Measurements from ENCODE around the gene SETD2. TPM values are rescaled to one million over a fixed set of nuclear protein-coding genes. Genes with fewer than 3 reads are reported as not detected.

SETD2 gene
- polyA plus RNA-seq, 1 of the 3 experiments (the other 2 are of a cell fraction): 12.1 TPM

DNA sequence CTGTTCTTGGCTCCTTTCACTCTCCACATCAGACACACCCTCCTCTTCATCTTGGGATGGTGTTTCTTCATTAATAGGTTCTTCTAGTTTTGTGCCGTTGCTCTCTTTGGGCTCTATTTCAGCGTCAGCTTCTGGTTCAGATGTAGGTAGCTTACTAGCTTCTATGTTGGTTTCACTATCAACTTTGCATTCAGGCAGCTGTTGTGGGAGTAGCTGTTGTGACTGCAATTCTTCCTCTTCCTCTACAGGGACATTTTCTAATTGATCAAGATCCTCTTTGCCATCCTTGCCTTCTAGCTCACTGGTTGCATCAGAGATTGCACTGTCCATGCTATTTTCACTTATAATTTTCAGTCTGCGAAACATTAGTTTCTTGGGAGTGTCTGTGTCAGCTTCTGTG, 80.1 kb downstream of the SETD2 start:
- H2AFZ ChIP-seq (ENCODE audit: low read depth): no peak overlapping the region
- H3F3A ChIP-seq (replicated peaks; ENCODE audit: insufficient read depth): peaks cover 2% of the 10 kb centered on the region
- H3K4me2 ChIP-seq: no peak overlapping the region
- no peak overlapping the region for H3K9ac ChIP-seq
- H3K9me2 ChIP-seq: no peaks in the 10 kb centered on the region
- 100% methylated on average over 3 of the region's 3 CpGs for WGBS (ENCODE audit: low lambda C conversion rate)
- POLR2A ChIA-PET: no interaction called here
- H3K36me3 ChIP-seq (replicated peaks in 1 of 2; ENCODE audit: control insufficient read depth in 1 of 2, insufficient read depth in 2 of 2, low read length in 1 of 2): peaks cover 75 to 77% of the 10 kb centered on the region in 2 experiments
- H3K79me2 ChIP-seq (ENCODE audit: insufficient read depth): peaks cover 70% of the 10 kb centered on the region
- CTCF ChIA-PET: interaction anchor here (0.5 to 1.4 kb wide), 2 partner anchors 12 to 799 kb away, joined by 3 read pairs; no protein-coding TSS in a partner anchor
- H4K20me1 ChIP-seq (ENCODE audit: insufficient read depth): peaks cover 2% of the 10 kb centered on the region; the same call in 1 of the 2 replicates
- H3K27ac ChIP-seq (ENCODE audit: low read depth in 2 of 2, low read length in 1 of 2): no peak overlapping the region; a peak in 1 of 4 replicates
- H3K27me3 ChIP-seq (ENCODE audit: insufficient read depth): no peaks in the 10 kb centered on the region
- TF ChIP-seq ZBTB33 (IDR thresholded peaks at IDR 0.05; ENCODE audit: borderline replicate concordance, low read depth): no peak
- peaks cover 0 to 6% of the 10 kb centered on the region in 2 experiments; a peak in 1 of 4 replicates for H3K4me1 ChIP-seq (ENCODE audit: control insufficient read depth in 1 of 2, insufficient read depth in 2 of 2, low read depth in 1 of 2, low read length in 1 of 2)
- DNase-seq: no peak
- no peak overlapping the region for H3K4me3 ChIP-seq (ENCODE audit: low read depth in 2 of 2, low read length in 1 of 2)
- no peaks in the 10 kb centered on the region for H3K9me3 ChIP-seq

GRCh38 chr3:47082519-47082918, 81.4 kb downstream of the SETD2 start:
- no peak for DNase-seq
- no peaks in the 10 kb centered on the region for H3K9me2 ChIP-seq
- no peaks in the 10 kb centered on the region for H3K9me3 ChIP-seq
- peaks cover 0 to 6% of the 10 kb centered on the region in 2 experiments; a peak in 1 of 4 replicates for H3K4me1 ChIP-seq (ENCODE audit: control insufficient read depth in 1 of 2, insufficient read depth in 2 of 2, low read depth in 1 of 2, low read length in 1 of 2)
- H2AFZ ChIP-seq (ENCODE audit: low read depth): no peak overlapping the region
- TF ChIP-seq NRF1 (IDR thresholded peaks at IDR 0.05; ENCODE audit: low read depth, low read length): no peak
- 95% methylated on average over 1 of the region's 1 CpG for WGBS (ENCODE audit: low lambda C conversion rate)
- no peaks in the 10 kb centered on the region for H3F3A ChIP-seq (replicated peaks; ENCODE audit: insufficient read depth)
- H3K27ac ChIP-seq (ENCODE audit: low read depth in 2 of 2, low read length in 1 of 2): no peak overlapping the region; a peak in 1 of 4 replicates
- no peak overlapping the region for H3K4me3 ChIP-seq (ENCODE audit: low read depth in 2 of 2, low read length in 1 of 2)
- peaks cover 68 to 76% of the 10 kb centered on the region in 2 experiments for H3K36me3 ChIP-seq (replicated peaks in 1 of 2; ENCODE audit: control insufficient read depth in 1 of 2, insufficient read depth in 2 of 2, low read length in 1 of 2)
- H4K20me1 ChIP-seq (ENCODE audit: insufficient read depth): peaks cover 2% of the 10 kb centered on the region; the same call in 1 of the 2 replicates
- POLR2A ChIA-PET: no interaction called here
- CTCF ChIA-PET: interaction anchor here (0.8 to 1.4 kb wide), 2 partner anchors 13 to 148 kb away, joined by 3 read pairs; no protein-coding TSS in a partner anchor
- no peak overlapping the region for H3K9ac ChIP-seq
- no peak overlapping the region for H3K4me2 ChIP-seq
- H3K79me2 ChIP-seq (ENCODE audit: insufficient read depth): peaks cover 70% of the 10 kb centered on the region
- H3K27me3 ChIP-seq (ENCODE audit: insufficient read depth): no peaks in the 10 kb centered on the region

DNA sequence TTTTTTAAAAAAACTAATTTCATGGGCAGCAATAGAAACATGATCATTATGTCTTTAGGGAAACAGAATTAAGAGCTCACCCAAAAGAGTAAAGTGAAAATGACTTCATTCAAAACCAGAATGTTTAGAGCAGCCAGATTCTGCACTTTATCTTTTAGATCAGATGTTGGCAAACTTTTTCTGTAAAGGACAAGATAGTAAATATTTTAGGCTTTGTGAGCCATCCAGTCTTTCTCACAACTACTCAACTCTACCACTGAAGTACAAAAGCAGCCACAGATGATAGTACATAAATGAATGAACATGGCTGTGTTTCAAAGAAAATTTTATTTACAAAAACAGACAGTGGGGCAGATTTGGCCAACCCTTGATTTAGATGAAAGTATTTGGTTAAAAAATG, 84.5 kb downstream of the SETD2 start:
- Histone ChIP-seq H3K79me2 (ENCODE audit: insufficient read depth) (peaks cover 78% of the 10 kb centered on the region), H2AFZ (ENCODE audit: low read depth) (no peak overlapping the region), H3K4me1 (ENCODE audit: control insufficient read depth in 1 of 2, insufficient read depth in 2 of 2, low read depth in 1 of 2, low read length in 1 of 2) (peaks cover 0 to 6% of the 10 kb centered on the region in 2 experiments; a peak in 1 of 4 replicates), H3K27ac (ENCODE audit: low read depth in 2 of 2, low read length in 1 of 2) (no peak overlapping the region), H3K36me3 (replicated peaks in 1 of 2; ENCODE audit: control insufficient read depth in 1 of 2, insufficient read depth in 2 of 2, low read length in 1 of 2) (peaks cover 53 to 72% of the 10 kb centered on the region in 2 experiments), H3F3A (replicated peaks; ENCODE audit: insufficient read depth) (peaks cover 6% of the 10 kb centered on the region), H3K9me3 (no peaks in the 10 kb centered on the region), H3K9me2 (no peaks in the 10 kb centered on the region), H3K4me3 (ENCODE audit: low read depth in 2 of 2, low read length in 1 of 2) (no peak overlapping the region), H3K9ac (no peak overlapping the region), H4K20me1 (ENCODE audit: insufficient read depth) (peaks cover 3% of the 10 kb centered on the region; the same call in 1 of the 2 replicates), H3K4me2 (no peak overlapping the region), H3K27me3 (ENCODE audit: insufficient read depth) (no peaks in the 10 kb centered on the region)
- ChIA-PET CTCF (no interaction called here), POLR2A (no interaction called here)
- TF ChIP-seq MEF2A (IDR thresholded peaks at IDR 0.05; ENCODE audit: borderline replicate concordance, low read depth): no peak
- TF ChIP-seq EZH2phosphoT487 (IDR thresholded peaks at IDR 0.05; ENCODE audit: borderline replicate concordance, low read depth): no peak
- TF ChIP-seq ELF1 (IDR thresholded peaks at IDR 0.05): no peak
- TF ChIP-seq SIN3A (IDR thresholded peaks at IDR 0.05; ENCODE audit: borderline replicate concordance, low read depth, low read length): no peak
- TF ChIP-seq RCOR1 (IDR thresholded peaks at IDR 0.05; ENCODE audit: low read length): no peak
- no peak for TF ChIP-seq USF2 (IDR thresholded peaks at IDR 0.05; ENCODE audit: borderline replicate concordance, low read depth, low read length)
- TF ChIP-seq YY1 (IDR thresholded peaks at IDR 0.05; ENCODE audit: low read depth): no peak
- DNase-seq: no peak
